GM23338 (cell line): Measurements from ENCODE around the gene TMEM154. TPM values are rescaled to one million over a fixed set of nuclear protein-coding genes. Genes with fewer than 3 reads are reported as not detected.

Source experiments
- CREB1 ChIP-seq: fragments of 250-450 bp; sonication (Bioruptor Pico); IDR thresholded peaks from 2 replicates; pipeline ENCODE4 v1.5.0; 2020; ENCODE audit warnings: low read depth, mild to moderate bottlenecking, moderate library complexity
- CTCF ChIP-seq, 2 experiments: fragments of 200-600 bp in 1 of 2; sonication (generic) in 1 of 2; conservative IDR thresholded peaks; 2 replicates each; pipeline versions ENCODE4 v1.5.1 to v1.6.1; 2016 to 2017; ENCODE audit warnings: antibody characterized with exemption in 2 of 2, low read depth in 2 of 2, mild to moderate bottlenecking in 2 of 2, moderate library complexity in 1 of 2
- ETS1 ChIP-seq: IDR thresholded peaks from 2 replicates; pipeline ENCODE4 v1.6.1; 2016; ENCODE audit warnings: antibody characterized with exemption
- EZH2 ChIP-seq: fragments of 200-600 bp; sonication (generic); IDR thresholded peaks from one replicate; pipeline ENCODE4 v1.8.0; 2017; ENCODE audit warnings: antibody characterized with exemption, mild to moderate bottlenecking, low read depth; ENCODE audit not compliant: unreplicated experiment
- EZH2phosphoT487 ChIP-seq: fragments of 200-600 bp; sonication (generic); IDR thresholded peaks from one replicate; pipeline ENCODE4 v1.8.1; 2018; ENCODE audit warnings: antibody characterized with exemption; ENCODE audit not compliant: unreplicated experiment
- JUNB ChIP-seq: IDR thresholded peaks from one replicate; pipeline ENCODE4 v1.6.1; 2016; ENCODE audit warnings: antibody characterized with exemption; ENCODE audit not compliant: unreplicated experiment
- POLR2AphosphoS5 ChIP-seq: IDR thresholded peaks from 2 replicates; pipeline ENCODE4 v1.6.1; 2016; ENCODE audit warnings: antibody characterized with exemption, low read depth
- ZNF114 ChIP-seq: fragments of 250-450 bp; sonication (Bioruptor Pico); IDR thresholded peaks from 2 replicates; pipeline ENCODE4 v1.5.0; 2020; ENCODE audit warnings: mild to moderate bottlenecking, moderate library complexity
- ZNF331 ChIP-seq: fragments of 250-450 bp; sonication (Bioruptor Pico); IDR thresholded peaks from 2 replicates; pipeline ENCODE4 v1.5.0; 2020; ENCODE audit warnings: low read depth, mild to moderate bottlenecking, moderate library complexity
- ZNF462 ChIP-seq: fragments of 250-450 bp; sonication (Bioruptor Pico); IDR thresholded peaks from 2 replicates; pipeline ENCODE4 v1.5.0; 2020; ENCODE audit warnings: mild to moderate bottlenecking, moderate library complexity
- polyA plus RNA-seq: library from polyadenylated mRNA; unstranded; fragments of >200 nt; fragmentation: Nextera tagmentation; extraction: Ambion mirVana; gene quantifications from 2 replicates; pipeline ENCODE4 v1.2.1, GENCODE V29; 2016
- total RNA-seq: library from RNA; depleted of rRNA; stranded (reverse); fragments of >200 nt; shearing (Covaris generic); gene quantifications from 2 replicates; pipeline ENCODE4 v1.2.3, GENCODE V29; 2014
- TF ChIP-seq, protein P1 (sequence below): IDR thresholded peaks from one replicate; pipeline ENCODE4 v1.6.1; 2018; ENCODE audit warnings: antibody characterized with exemption; ENCODE audit not compliant: unreplicated experiment

Gene TMEM154
- total and polyA plus RNA-seq, 2 experiments from 2014 or later = 1.0 to 1.7 TPM

- TF ChIP-seq ZNF462 (CRISPR knock-in tag) (no peak), EZH2phosphoT487 (no peak), CREB1 (no peak), POLR2AphosphoS5 (no peak), CTCF (conservative IDR thresholded peaks at IDR 0.05; ENCODE audit: low read depth in 2 of 2) (no peak), ETS1 (no peak), ZNF331 (CRISPR knock-in tag) (no peak), JUNB (no peak), ZNF114 (CRISPR knock-in tag) (no peak), EZH2 (no peak)
- TF ChIP-seq, protein P1, sequence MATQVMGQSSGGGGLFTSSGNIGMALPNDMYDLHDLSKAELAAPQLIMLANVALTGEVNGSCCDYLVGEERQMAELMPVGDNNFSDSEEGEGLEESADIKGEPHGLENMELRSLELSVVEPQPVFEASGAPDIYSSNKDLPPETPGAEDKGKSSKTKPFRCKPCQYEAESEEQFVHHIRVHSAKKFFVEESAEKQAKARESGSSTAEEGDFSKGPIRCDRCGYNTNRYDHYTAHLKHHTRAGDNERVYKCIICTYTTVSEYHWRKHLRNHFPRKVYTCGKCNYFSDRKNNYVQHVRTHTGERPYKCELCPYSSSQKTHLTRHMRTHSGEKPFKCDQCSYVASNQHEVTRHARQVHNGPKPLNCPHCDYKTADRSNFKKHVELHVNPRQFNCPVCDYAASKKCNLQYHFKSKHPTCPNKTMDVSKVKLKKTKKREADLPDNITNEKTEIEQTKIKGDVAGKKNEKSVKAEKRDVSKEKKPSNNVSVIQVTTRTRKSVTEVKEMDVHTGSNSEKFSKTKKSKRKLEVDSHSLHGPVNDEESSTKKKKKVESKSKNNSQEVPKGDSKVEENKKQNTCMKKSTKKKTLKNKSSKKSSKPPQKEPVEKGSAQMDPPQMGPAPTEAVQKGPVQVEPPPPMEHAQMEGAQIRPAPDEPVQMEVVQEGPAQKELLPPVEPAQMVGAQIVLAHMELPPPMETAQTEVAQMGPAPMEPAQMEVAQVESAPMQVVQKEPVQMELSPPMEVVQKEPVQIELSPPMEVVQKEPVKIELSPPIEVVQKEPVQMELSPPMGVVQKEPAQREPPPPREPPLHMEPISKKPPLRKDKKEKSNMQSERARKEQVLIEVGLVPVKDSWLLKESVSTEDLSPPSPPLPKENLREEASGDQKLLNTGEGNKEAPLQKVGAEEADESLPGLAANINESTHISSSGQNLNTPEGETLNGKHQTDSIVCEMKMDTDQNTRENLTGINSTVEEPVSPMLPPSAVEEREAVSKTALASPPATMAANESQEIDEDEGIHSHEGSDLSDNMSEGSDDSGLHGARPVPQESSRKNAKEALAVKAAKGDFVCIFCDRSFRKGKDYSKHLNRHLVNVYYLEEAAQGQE = no peak
These were observed 60.2 kb downstream of the TMEM154 start (continued) for GRCh38 chr4:152619556-152619955.
